Measurements from ENCODE around the gene MLN.

MLN gene

GRCh38 chr6:33771146-33772081 is 32.4 kb downstream of the MLN start:
- H3K4me3 ChIP-seq (ENCODE audit: low read depth, low read length): no peak overlapping the region
- DNase-seq (ENCODE audit: low read depth): peak; percentile 100
- peak; percentile 62 for TF ChIP-seq CTCF (conservative IDR thresholded peaks at IDR 0.05; ENCODE audit: low read depth, low read length)

- TF ChIP-seq CTCF (conservative IDR thresholded peaks at IDR 0.05; ENCODE audit: low read depth, low read length): no peak
- no peak for DNase-seq (ENCODE audit: low read depth)
- H3K4me3 ChIP-seq (ENCODE audit: low read depth, low read length): no peak overlapping the region
These were observed 33.0 kb downstream of the MLN start for GRCh38 chr6:33770833-33771145.

DNA sequence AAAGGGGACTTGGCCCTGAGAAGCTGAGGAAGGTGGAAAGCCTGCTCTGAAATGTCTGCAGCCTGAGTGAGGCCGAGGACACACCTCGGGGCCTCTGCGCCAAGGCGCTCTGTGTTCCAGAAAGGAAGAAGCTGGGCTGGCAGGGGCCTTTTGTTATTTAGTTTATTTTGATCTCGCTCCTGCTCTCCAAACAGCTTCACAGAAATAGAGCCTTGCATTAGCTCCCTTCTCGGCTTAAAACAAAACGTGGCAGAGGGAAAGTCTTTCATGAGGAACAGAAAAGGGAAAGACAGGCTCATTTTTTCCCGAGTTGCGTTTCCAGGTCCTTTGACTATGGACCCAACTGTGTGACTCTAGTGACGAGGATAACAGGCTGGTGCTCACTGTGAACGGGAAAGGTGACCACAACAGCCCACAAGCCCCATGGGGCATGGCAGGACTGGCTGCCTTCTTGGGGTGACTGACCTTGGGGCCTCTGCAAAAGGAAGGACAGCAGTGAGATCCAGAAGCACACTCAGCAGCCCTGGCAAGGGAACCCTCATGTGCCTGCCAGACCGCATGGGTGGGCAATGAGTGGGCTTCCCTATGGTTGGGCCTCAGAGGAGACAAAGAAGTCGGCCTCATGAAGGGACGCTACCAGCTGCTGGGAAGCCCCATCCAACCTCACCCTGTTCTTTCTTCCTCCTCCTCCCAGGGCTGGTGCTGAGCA is 33.5 kb downstream of the MLN start:
- TF ChIP-seq CTCF (conservative IDR thresholded peaks at IDR 0.05; ENCODE audit: low read depth, low read length): no peak
- H3K4me3 ChIP-seq (ENCODE audit: low read depth, low read length): no peak overlapping the region
- DNase-seq (ENCODE audit: low read depth): no peak

DNA sequence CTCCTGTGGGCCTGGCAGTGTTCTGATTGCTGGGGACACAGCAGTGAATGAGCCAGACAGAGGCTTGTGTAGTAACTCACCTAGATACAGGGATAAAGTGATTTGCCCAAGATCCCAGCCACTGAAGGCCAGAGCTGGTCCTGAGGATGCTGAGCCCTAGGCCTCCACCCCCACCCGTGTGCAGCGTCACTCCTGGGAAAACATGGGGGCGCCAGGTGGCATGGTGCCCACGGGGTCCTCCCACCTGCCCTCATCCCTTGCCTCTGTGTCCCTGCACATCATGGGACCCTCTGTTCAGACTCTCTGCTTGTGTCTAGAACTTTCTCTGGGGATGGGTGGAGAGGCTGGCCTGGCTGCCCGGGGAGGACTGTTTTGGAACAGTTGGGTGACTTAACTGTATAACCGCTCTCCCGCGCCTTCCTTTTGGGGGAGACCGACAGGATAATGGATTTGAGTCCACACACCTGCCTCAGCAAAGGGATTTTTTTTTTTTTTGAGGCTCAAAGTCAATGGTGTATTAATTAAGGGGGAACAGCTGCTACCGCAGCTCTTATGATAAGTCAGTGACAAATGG is 34.5 kb downstream of the MLN start:
- TF ChIP-seq CTCF (conservative IDR thresholded peaks at IDR 0.05; ENCODE audit: low read depth, low read length): no peak
- H3K4me3 ChIP-seq (ENCODE audit: low read depth, low read length): no peak overlapping the region
- no peak for DNase-seq (ENCODE audit: low read depth)

DNA sequence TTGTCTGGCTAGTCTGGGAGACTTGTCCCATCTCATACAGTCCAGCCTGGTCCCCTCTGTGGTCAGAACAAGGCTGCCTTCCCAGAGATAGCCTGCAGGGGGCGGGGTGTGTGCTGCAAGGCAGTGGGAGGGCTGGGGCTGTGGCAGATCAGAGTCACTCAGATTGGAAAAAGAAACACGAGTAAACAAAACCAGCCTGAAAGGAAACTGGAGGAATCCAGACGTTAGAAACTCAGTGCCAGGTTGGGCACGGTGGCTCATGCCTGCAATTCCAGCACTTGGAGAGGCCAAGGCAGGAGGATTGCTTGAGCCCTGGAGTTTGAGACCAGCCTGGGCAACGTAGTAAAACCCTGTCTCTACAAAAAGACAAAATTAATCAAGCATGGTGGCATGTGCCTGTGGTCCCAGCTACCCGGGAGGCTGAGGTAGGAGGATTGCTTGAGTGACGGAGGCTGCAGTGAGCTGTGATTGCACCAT is 35.1 kb downstream of the MLN start:
- DNase-seq (ENCODE audit: low read depth): peak; percentile 91
- TF ChIP-seq CTCF (conservative IDR thresholded peaks at IDR 0.05; ENCODE audit: low read depth, low read length): peak; percentile 97
- no peak overlapping the region for H3K4me3 ChIP-seq (ENCODE audit: low read depth, low read length)

DNA sequence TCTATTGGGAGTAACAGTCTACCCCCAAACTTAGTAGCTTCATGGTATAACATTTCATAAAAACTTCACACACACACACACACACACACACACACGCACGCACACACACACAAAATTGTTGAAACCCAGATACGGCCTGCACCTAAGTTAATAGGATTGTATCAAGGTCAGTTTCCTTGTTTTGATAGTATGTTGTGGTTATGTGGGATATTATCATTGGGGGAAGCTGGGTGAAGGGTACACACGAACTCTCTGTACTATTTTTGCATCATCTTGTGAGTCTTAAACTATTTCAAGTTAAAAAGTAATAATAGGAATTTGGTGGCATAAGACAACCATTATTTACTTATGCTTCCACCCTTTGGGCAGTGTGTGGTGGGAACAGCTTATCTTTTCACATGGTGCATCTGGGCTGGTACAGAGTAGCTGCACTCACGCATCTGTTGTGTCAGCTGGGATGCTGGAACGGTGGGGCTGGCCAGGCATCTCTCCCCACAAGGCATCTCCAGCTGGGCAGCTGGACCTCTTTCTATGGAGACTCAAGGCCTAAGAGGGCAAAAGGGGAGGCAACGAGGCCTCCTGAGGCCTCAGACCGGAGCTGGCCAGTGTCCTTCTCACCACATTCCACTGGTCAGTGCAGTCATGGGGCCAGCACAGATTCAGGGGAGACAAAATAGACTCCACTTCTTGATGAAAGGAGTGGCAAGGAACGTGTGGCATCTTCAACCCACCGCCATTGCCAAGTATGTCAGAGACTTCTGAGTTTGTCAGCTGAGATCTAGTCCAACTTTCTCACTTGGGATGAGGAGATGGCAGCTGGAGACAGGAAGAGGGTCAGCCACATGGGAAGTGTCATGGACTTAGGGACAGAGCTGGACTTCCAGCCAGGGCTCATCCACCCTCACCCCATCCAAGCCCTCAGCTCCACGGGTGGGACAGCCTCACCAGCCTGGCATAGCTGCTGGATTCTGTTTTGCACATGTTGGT is 36.6 kb downstream of the MLN start:
- no peak for DNase-seq (ENCODE audit: low read depth)
- no peak for TF ChIP-seq CTCF (conservative IDR thresholded peaks at IDR 0.05; ENCODE audit: low read depth, low read length)
- no peak overlapping the region for H3K4me3 ChIP-seq (ENCODE audit: low read depth, low read length)

Measured in choroid plexus epithelial cell (primary cell).